HG02798 (cell line): ENCODE measurements around the gene CLCA2.

Experiments
- ATAC-seq: cut with Tn5 transposase; IDR thresholded peaks from one replicate; pipeline ENCODE4 v1.9.1; 2021; ENCODE audit warnings: mild to moderate bottlenecking; ENCODE audit not compliant: unreplicated experiment, poor library complexity

CLCA2 gene

DNA sequence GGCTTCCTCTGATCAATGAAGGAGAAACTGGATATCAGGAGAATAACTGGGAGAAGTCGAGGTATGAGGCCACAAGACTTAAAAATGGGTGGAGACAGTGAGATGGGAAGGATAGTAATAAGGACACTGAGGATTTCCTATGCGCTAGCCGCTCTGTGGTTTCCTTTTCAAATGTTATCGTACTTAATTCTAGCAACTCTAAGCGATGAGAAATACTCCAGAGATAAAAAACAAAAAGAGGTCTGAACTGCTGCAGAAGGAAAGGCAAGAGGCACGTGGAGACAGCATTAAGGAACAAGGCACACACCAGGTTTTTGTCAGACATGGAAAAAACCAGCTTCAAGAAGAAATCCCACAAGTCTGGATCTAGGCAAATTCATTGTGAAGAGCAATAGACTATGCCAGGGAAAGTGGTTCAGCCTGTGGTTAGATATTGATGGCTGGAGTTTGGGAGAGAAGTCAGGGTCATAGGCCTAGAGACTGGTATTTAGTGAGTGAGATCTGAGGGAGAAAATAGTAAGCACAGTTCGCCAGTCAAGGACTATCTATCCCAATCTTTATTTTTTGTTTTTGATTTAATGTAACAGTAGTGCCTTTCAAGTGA, 5.3 kb downstream of the CLCA2 start:
- no peak for ATAC-seq

DNA sequence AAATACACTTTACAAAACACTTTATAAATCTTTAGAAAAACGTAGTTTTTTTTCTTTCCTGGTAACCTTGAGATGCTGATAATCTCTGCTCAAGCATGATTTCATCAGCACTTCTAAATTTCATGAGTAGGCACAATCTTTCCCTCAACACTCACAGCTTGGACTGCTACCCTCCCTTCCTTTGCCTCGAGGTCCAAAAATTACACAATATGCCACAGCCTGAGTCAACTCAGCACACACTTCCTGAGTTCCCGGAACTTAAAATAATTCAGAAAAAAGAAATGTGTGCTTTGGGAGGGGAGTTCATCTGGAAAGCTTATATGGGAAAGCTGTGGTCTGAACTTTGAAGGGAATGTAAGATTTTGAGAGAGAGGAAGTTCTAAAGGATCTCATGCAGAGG, 5.9 kb downstream of the CLCA2 start:
- ATAC-seq = no peak

DNA sequence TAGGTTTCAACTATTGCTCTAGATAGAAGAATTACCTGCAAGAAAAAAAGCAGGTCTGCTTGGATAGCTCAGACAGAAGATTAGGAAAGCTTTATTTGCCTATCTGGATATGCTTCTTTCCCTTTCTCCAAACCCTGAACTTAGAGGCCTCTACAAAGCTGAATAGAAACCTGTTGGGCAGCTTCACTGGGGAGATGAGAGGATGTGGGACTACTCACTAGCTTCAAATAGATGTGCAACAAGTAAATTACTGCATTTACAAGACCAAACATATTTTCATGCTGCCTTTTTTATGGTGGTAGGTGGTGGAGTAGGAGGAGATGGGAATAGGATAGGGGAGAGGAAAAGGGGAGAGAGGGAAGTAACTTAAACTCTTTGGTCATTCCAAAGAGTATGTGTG, 6.4 kb downstream of the CLCA2 start:
- no peak for ATAC-seq

DNA sequence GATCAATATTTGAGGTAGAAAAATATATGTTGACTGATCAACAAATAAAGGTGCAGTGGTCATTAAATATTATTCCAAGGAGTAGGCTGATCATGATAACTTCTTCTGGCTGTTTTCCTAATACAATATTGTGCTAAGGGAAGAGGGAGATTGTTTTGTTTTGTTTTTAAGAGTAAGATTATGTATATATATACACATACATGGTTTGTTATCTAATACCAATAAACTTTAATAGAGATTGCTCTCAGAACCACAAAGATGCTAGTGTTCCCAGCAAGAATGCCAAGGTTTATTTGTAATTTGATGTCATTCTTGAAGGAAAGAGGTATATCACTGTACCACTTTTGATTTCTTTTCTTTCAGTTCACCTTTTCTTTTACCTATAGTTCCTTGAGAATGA, 10.1 kb downstream of the CLCA2 start:
- ATAC-seq = no peak

DNA sequence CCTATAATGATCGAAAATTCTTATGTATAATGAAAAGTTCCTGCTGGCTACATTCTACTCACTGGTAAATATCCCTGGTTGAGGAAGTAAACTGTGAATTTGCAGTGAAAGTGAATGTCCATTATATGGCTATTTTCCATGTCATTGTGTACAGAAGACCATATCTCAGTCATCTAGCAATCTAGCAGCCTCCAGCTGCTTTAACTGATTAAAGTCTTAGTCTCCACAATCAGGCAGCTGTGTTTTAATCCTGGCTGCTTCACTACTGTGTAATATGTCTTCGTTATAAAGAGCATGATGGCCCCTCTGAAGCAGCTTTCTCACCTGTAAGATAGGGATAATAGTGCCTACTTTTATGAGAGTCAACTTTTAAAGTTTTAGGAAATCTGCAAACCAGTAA, 11.4 kb downstream of the CLCA2 start:
- no peak for ATAC-seq

DNA sequence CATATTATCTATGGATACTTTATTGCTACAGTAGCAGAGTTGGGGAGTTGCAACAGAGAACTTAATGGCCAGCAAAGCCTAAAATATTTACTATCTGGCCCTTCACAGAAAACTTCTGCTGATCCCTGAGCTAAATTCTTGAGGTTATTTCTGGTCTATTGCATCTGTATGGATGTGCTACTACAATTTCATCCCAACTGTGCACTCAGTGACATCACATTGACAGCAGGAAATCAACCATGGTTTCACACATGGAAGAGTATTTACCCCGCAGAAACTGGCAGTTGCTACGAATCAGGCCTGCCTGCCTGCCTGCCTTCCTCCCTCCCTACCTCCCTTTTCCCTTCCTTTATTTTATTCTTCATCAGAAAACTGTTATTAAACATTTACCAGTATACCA, 12.1 kb downstream of the CLCA2 start:
- no peak for ATAC-seq

DNA sequence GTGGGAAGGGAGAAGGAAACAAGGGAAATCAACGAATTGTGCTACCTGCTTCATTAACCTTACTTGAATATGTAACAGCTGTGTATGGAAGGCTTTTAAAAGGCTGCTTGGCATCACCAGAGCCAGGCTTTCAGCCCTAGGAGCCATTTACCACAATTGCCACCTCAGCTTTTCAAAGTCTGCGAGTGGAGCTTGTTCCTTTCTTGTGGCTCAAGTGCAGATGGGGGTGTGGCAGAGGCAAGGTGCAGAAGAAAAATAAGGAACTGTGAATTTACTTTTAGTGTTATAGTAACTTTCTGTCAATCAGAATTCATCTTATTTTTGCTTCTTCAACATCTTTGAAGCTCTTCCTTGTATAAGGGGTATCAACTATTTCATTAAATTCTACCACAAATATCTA, 17.6 kb downstream of the CLCA2 start:
- ATAC-seq = no peak

DNA sequence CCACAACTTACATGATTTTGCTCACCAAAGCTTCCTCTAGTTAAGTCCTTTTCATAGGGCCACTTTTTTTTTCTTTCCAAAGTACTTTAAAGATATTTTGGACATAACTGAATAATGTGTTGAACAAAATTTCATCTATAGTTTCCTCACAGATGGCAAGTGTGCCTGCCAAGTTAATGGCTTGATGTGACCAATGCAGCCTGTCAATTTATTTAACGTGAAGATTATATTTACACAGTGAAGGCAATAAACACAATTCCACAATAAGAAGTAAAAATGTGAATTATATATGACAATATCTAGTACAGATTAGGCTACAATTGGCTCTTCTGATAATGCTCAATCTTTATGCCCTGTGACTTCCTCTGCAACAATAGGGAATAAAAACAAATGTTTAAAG, 18.0 kb downstream of the CLCA2 start:
- no peak for ATAC-seq

DNA sequence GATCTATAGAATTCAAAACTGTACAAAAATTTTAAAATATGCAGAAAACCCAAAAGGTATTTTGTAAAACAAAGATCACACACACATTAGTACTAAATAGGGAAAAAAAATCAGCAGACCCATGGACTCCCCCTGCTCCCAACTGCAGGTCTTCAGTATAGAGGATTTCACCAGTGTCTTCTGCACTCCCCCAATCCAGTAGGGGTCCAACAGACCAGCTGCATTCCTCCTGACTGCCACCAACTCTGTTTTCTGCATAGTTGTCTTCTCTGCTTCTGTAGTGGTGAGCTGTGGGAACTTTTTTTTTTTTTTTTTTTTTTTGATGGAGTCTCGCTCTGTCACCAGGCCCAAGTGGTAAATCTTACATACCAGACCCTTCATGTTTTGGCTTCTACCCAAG, 21.9 kb downstream of the CLCA2 start:
- no peak for ATAC-seq

DNA sequence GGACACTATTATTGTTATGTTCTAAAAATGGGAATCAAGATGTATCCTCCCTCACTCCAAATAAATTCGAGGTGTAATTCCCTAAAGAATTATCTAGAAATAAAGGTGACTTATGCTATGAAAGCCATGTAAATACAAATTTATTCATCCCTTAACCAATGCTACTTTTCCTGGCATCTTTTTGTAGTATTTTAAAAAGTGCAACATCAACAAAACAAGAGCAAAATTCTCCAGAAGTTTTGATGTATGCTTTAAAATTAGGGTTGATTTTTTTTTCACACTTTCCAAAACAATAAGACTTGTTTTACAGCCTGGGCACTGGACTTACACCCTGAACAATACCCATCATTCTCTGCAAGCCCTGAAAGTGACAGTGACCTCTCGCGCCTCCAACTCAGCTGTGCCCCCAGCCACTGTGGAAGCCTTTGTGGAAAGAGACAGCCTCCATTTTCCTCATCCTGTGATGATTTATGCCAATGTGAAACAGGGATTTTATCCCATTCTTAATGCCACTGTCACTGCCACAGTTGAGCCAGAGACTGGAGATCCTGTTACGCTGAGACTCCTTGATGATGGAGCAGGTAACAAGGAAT, 23.3 kb downstream of the CLCA2 start:
- ATAC-seq = no peak

DNA sequence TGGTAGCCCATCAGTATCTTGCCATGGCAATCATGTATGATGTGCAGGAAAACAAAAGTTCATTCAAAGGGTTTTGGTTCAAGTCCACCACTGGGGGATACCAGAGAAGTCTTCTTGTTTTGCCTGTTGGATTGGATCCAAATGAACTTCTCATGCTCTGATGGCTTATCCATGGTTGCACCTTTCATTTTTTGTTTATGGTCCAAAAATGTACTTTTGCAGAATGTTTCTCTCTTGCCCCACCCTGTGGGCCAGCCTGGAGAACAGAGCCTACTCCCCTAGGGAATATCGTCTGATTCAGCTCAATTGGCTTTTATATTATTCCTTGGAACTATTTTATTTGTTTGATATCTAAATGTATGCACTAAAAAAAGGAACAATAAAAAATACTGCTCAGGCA, 24.7 kb downstream of the CLCA2 start:
- ATAC-seq = no peak

DNA sequence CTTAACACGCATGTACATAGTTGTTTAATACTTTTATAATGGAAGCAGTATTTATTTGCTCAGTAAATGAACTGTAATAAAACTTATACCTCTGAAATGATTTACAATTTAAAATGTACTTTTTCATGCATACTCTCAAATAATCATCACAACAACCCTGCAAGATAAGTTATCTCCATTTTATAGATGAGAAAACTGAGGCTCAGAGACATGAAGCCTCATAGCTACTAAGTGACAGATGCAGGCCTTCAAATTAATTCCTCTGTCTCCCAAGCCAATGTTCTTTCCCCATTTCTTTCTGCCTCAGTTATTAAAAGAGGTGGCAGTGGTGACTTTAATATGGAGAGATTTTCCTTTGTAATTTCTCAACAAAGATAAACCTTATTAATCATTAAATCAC, 25.1 kb downstream of the CLCA2 start:
- ATAC-seq = no peak

DNA sequence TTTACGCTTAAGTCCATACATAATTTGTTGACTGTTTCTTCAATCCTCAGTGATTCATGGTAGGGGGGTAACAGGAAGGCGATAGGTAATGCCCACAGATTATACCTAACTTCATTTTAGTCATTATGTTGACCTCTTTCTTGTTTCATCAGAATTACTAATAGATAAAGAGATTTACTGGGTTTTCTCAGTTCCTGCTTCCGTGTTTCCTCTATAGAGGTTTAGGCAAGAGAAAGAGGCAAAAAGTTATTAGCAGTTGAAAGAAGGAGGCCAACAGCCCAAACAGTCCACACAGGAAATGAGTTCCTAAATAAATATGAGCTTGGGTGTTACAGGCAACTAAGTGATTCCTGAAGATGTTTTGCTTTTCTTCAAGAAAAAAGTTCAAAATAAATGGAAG, 26.9 kb downstream of the CLCA2 start:
- ATAC-seq = no peak

DNA sequence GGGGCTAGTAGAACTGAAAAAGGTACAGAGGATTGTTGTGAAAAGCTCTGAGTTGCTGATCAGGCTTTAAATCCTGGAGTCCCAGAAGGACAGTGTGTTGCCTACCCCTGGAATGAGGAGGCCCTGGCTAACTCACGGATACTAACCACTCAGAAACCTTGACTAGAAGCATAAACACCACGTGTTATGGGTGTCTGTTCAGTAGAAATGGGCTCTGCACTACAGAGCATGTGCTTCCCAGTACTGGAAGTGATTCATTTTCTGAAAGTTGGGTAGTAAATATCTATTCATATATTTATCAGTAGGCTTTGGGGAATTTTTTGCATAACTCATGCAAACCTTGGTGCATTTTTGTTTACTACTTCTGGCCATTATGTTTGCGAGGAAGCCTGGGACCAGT, 29.7 kb downstream of the CLCA2 start:
- ATAC-seq = no peak

DNA sequence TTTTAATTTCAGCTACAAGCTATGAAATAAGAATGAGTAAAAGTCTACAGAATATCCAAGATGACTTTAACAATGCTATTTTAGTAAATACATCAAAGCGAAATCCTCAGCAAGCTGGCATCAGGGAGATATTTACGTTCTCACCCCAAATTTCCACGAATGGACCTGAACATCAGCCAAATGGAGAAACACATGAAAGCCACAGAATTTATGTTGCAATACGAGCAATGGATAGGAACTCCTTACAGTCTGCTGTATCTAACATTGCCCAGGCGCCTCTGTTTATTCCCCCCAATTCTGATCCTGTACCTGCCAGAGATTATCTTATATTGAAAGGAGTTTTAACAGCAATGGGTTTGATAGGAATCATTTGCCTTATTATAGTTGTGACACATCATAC, 31.1 kb downstream of the CLCA2 start:
- ATAC-seq = no peak

DNA sequence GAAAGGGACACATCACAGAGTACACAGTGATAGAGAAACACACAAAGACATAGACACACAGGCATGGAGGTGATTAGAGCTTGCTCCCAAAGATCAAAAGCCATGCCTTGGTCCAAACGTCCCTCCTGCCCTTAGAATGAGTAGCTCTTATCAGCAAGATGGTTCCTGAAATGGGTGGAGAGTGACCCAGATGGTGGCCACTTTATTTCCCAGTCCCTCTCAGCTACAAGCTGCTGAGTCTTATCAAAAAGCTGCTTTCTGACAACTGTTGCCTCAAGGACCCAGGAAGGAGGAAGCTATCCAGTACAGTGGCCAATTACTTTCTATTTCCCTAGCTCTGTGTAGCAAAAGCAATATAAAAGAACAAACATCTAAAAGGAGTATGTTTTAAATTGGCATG, 37.0 kb downstream of the CLCA2 start:
- ATAC-seq = no peak

DNA sequence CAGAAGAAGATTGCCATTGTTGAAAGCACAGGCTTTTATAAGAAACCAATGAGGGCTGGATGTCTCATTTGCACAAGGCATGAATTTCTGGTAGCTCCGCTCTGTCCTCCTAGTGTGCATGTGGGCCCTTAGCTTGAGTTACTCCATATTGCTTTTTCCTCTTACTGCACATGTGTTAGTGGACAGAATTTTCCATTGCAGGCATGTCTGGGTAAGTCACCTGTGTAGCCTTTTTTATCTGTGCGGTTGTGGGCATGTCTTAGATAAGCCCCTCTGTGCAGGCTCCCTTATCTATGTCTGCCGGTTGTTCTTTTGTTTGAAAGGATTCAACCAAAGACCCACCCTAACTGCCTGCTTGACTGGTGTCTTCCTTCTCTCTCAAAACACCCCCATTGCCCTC, 37.5 kb downstream of the CLCA2 start:
- no peak for ATAC-seq

DNA sequence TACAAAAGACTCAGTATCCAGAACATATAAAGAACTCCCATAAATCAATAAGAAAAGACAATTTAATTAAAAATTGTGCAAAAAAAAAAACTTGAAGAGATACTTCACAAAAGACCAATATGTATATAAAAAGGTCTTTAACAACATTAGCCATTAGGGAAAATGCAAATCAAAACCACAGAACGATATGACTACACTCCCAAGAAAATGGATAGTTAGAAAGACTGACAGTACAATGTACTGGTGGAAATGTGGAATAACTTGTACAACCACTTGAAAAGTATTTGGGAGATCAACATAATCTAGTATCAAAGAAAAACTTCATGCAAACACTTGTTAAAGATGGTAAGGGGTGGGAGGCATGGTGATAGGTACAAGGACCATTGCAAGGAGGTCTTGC, 40.8 kb downstream of the CLCA2 start:
- no peak for ATAC-seq

DNA sequence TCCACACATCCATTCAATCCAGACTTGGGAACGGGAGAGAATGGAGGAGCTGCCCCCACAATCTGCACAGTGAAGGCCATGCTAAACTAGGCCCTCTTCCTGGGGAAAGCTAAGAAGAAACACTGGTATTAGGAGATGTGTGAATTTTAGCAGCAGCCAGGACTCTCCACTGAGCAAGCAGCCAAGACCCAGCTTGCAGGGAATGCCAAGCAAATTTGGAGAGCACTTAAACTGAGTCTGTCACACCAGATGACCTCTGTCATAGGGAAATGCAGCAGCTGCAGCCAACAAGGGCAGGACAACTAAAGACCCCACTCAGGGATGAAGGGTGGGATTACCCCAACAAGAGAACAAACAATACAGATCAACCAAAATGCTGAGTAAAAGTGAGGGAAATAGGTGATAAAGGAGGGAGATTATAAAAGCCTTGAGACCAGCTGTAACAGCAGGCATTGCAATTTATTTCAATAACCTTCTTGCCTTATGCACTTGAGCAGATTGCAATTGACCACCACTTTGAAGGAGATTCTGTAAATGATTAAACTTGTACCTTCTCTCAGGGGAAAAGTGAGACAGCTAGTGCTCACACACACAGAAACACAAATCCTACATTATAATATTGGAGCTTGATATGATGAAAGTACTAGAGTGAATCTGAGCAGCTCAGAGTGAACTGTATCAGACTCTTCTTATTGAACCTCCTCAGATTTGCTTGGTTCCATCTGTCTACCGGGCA, 42.3 kb downstream of the CLCA2 start:
- no peak for ATAC-seq

DNA sequence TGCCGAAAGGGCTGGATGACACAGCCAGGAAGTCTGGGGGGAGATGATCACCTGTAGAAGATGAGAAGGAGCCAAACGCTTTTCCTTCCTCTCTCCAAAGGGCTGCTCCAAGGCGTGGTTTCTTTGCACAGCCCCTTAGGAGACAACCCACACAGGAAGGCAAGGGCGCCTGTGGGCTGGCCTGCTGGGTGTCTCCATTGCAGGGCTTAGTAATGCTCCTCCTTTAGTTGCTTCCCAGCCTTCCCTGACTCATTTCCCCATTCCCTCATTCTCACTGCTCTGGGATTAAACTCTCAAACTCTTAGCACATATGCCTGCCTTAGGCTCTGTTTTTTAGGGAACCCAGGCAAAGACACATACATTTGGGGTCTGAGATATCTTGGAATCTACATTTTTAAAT, 43.0 kb downstream of the CLCA2 start:
- ATAC-seq = no peak

DNA sequence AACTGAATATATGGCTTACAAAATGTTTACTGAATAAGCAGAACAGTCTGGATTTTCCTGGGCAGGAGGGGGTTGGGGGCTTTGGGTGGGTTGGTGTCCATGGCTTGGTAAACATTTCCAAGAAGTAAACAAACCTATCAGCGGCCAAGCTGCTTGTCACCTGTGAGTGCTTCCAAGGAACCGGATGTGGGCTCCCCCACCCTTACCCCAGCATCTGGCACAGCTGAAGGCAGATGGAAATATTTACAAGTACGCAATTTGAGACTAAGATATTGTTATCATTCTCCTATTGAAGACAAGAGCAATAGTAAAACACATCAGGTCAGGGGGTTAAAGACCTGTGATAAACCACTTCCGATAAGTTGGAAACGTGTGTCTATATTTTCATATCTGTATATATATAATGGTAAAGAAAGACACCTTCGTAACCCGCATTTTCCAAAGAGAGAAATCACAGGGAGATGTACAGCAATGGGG, 44.6 kb downstream of the CLCA2 start, which contains the start of gene CLCA1:
Gene CLCA1 (plus strand): TSS at position 427 of the 477 bp plus-strand sequence. CDS start 45 bp downstream, at position 472.
- ATAC-seq = no peak

DNA sequence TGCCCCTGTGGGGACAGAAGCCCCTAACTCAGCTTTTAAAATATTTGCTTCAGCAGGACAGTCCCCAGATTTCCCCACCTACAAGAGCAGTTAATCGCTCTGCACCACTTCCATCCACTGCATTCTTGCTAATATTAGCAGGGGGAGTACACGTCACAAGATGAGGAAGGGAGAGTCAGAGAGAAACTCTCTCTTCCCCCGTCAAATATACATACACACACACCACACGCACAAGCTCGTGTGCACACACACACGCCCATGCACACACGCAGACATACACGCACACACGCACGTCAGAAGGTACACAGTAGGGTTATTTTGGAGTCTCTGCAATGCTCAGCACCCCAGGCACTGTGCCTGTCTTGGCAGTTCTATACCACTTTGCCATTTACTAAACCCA, 46.9 kb downstream of the CLCA2 start:
- peak; percentile 35 for ATAC-seq
